Measurements from ENCODE around the gene TTL.
"Not testable (repeated sequence)": the region's sequence is repeated elsewhere in the genome, so short reads cannot be mapped to it uniquely, and the experiment has no call there.

The TTL gene

GRCh38 chr2:112518807-112519206, 36.9 kb downstream of the TTL start:
- no peak for TF ChIP-seq CTCF (IDR thresholded peaks at IDR 0.05; ENCODE audit: low read length, missing control alignments)
- H3K4me3 ChIP-seq (replicated peaks; ENCODE audit: low read depth, low read length) = no peak overlapping the region
- DNase-seq (ENCODE audit: low read depth) = no peak

GRCh38 chr2:112519506-112519905, 37.5 kb downstream of the TTL start:
- no peak for DNase-seq (ENCODE audit: low read depth)
- TF ChIP-seq CTCF (IDR thresholded peaks at IDR 0.05; ENCODE audit: low read length, missing control alignments) = no peak
- H3K4me3 ChIP-seq (replicated peaks; ENCODE audit: low read depth, low read length) = no peak overlapping the region

GRCh38 chr2:112520234-112520783, 38.4 kb downstream of the TTL start:
- H3K4me3 ChIP-seq (replicated peaks; ENCODE audit: low read depth, low read length) = no peak overlapping the region
- TF ChIP-seq CTCF (IDR thresholded peaks at IDR 0.05; ENCODE audit: low read length, missing control alignments) = no peak
- DNase-seq (ENCODE audit: low read depth) = no peak

- no peak for TF ChIP-seq CTCF (IDR thresholded peaks at IDR 0.05; ENCODE audit: low read length, missing control alignments)
- DNase-seq (ENCODE audit: low read depth) = no peak
- no peak overlapping the region for H3K4me3 ChIP-seq (replicated peaks; ENCODE audit: low read depth, low read length)
Observed at GRCh38 chr2:112523291-112523777, 41.4 kb downstream of the TTL start.

- not testable (repeated sequence) for DNase-seq (ENCODE audit: low read depth); H3K4me3 ChIP-seq (replicated peaks; ENCODE audit: low read depth, low read length)
Observed at GRCh38 chr2:112524276-112524675, 42.3 kb downstream of the TTL start.

- no peak for DNase-seq (ENCODE audit: low read depth)
- no peak for TF ChIP-seq CTCF (IDR thresholded peaks at IDR 0.05; ENCODE audit: low read length, missing control alignments)
- no peak overlapping the region for H3K4me3 ChIP-seq (replicated peaks; ENCODE audit: low read depth, low read length)
Observed at GRCh38 chr2:112528541-112528940, 46.6 kb downstream of the TTL start.

- no peak for TF ChIP-seq CTCF (IDR thresholded peaks at IDR 0.05; ENCODE audit: low read length, missing control alignments)
- no peak overlapping the region for H3K4me3 ChIP-seq (replicated peaks; ENCODE audit: low read depth, low read length)
- DNase-seq (ENCODE audit: low read depth) = no peak
Observed at GRCh38 chr2:112529757-112530156, 47.8 kb downstream of the TTL start.
